Liver (tissue), 9 donors: ENCODE measurements around the gene MYO16. TPM values are rescaled to one million over a fixed set of nuclear protein-coding genes. Genes with fewer than 3 reads are reported as not detected.

ENCODE experiments used
- DNase-seq: peaks from one replicate; pipeline ENCODE4 v3.0.0-alpha.2; 2017; ENCODE audit warnings: low spot score
- H3K27ac ChIP-seq, 2 donors: one replicate each; pipeline ENCODE4 v1.7.0; 2013; ENCODE audit warnings: inconsistent platforms in 2 of 2, low read length in 2 of 2, control low read depth in 1 of 2, low read depth in 1 of 2, mild to moderate bottlenecking in 1 of 2
- H3K27me3 ChIP-seq, 4 donors: one replicate each; pipeline versions ENCODE4 v1.6.1 to v1.7.0; 2013; ENCODE audit warnings: low read length in 3 of 4, inconsistent platforms in 1 of 4, mild to moderate bottlenecking in 1 of 4, moderate library complexity in 1 of 4; ENCODE audit not compliant: control insufficient read depth in 4 of 4, insufficient read depth in 4 of 4
- H3K36me3 ChIP-seq, 4 donors: one replicate each; pipeline versions ENCODE4 v1.6.1 to v1.7.0; 2013; ENCODE audit warnings: low read length in 3 of 4, mild to moderate bottlenecking in 3 of 4, low read depth in 1 of 4, moderate library complexity in 1 of 4; ENCODE audit not compliant: control insufficient read depth in 4 of 4, insufficient read depth in 3 of 4
- H3K4me1 ChIP-seq, 4 donors: one replicate each; pipeline versions ENCODE4 v1.6.1 to v1.7.0; 2013; ENCODE audit warnings: low read length in 3 of 4, mild to moderate bottlenecking in 3 of 4, moderate library complexity in 1 of 4; ENCODE audit not compliant: control insufficient read depth in 4 of 4, insufficient read depth in 4 of 4
- H3K4me3 ChIP-seq, 3 donors: one replicate each; pipeline versions ENCODE4 v1.6.1 to v1.7.0; 2013; ENCODE audit warnings: low read length in 3 of 3, control low read depth in 1 of 3, low read depth in 1 of 3, mild to moderate bottlenecking in 1 of 3
- H3K9ac ChIP-seq, 2 donors: one replicate each; pipeline ENCODE4 v1.7.0; 2013; ENCODE audit warnings: low read length in 2 of 2, mild to moderate bottlenecking in 2 of 2, moderate library complexity in 2 of 2, control low read depth in 1 of 2, low read depth in 1 of 2
- H3K9me3 ChIP-seq, 4 donors: one replicate each; pipeline versions ENCODE4 v1.6.1 to v1.7.0; 2013; ENCODE audit warnings: low read length in 3 of 4; ENCODE audit not compliant: control insufficient read depth in 4 of 4
- ATF3 ChIP-seq: IDR thresholded peaks from 2 replicates; pipeline ENCODE4 v1.6.1; 2016; ENCODE audit warnings: antibody characterized with exemption
- CTCF ChIP-seq: fragments of 150-350 bp; IDR thresholded peaks from 2 replicates; pipeline ENCODE4 v1.5.1; 2017; ENCODE audit warnings: improper control_type of control experiment, low read depth, low read length; ENCODE audit not compliant: missing input control
- FOXA1 ChIP-seq: IDR thresholded peaks from 2 replicates; pipeline ENCODE4 v1.6.1; 2016; ENCODE audit warnings: antibody characterized with exemption
- GABPA ChIP-seq, 2 donors: IDR thresholded peaks in 1 of 2; conservative IDR thresholded peaks in 1 of 2; 2 replicates each; pipeline ENCODE4 v1.6.1; 2016; ENCODE audit warnings: antibody characterized with exemption in 2 of 2, mild to moderate bottlenecking in 1 of 2, moderate library complexity in 1 of 2
- HNF4A ChIP-seq, 2 donors: conservative IDR thresholded peaks; 2 replicates each; pipeline ENCODE4 v1.6.1; 2016; ENCODE audit warnings: antibody characterized with exemption in 2 of 2, mild to moderate bottlenecking in 2 of 2
- HNF4G ChIP-seq: IDR thresholded peaks from 2 replicates; pipeline ENCODE4 v1.6.1; 2016; ENCODE audit warnings: antibody characterized with exemption
- MAX ChIP-seq: IDR thresholded peaks from 2 replicates; pipeline ENCODE4 v1.6.1; 2016; ENCODE audit warnings: antibody characterized with exemption
- RAD21 ChIP-seq, 2 donors: IDR thresholded peaks; 2 replicates each; pipeline ENCODE4 v1.6.1; 2016; ENCODE audit warnings: antibody characterized with exemption in 2 of 2, mild to moderate bottlenecking in 2 of 2
- RXRA ChIP-seq, 2 donors: IDR thresholded peaks; 2 replicates each; pipeline ENCODE4 v1.6.1; 2017 to 2018; ENCODE audit warnings: antibody characterized with exemption in 2 of 2, mild to moderate bottlenecking in 1 of 2
- SP1 ChIP-seq: IDR thresholded peaks from 2 replicates; pipeline ENCODE4 v1.6.1; 2018; ENCODE audit warnings: antibody characterized with exemption, mild to moderate bottlenecking
- YY1 ChIP-seq: IDR thresholded peaks from 2 replicates; pipeline ENCODE4 v1.6.1; 2016; ENCODE audit warnings: antibody characterized with exemption, mild to moderate bottlenecking
- ZBTB33 ChIP-seq: IDR thresholded peaks from 2 replicates; pipeline ENCODE4 v1.6.1; 2016; ENCODE audit warnings: antibody characterized with exemption
- WGBS: extraction: QIAGEN DNeasy Blood & Tissue Kit; methylation state at CpG from one replicate; pipeline ENCODE4 v1.1.7; 2013; 5-methylcytosine and 5-hydroxymethylcytosine counted together
- polyA plus RNA-seq, 2 donors: library from polyadenylated mRNA; stranded (reverse) in 1 of 2; unstranded in 1 of 2; fragments of 200-250 nt in 1 of 2; fragments of >200 nt in 1 of 2; fragmentation: Nextera tagmentation in 1 of 2; extraction: Ambion mirVana in 1 of 2; gene quantifications; one replicate each; pipeline versions ENCODE4 v1.2.1 to v1.2.3, GENCODE V29; 2013 to 2015
- total RNA-seq, 2 donors: library from RNA; depleted of rRNA; stranded (reverse); fragments of >200 nt; gene quantifications; one replicate each; pipeline ENCODE4 v1.2.3, GENCODE V29; 2014
- donor health status: healthy.
- donor health status: healthy.
- donor health status: healthy.
- donor health status: healthy.
- donor health status: healthy.

The MYO16 gene
- total and polyA plus RNA-seq, 4 donors = 0.37 to 1.1 (median 0.68) TPM

- no peaks in the 10 kb centered on the region for H3K36me3 ChIP-seq
- H3K9ac ChIP-seq = no peak overlapping the region
- no peak for TF ChIP-seq YY1
- TF ChIP-seq HNF4G = no peak
- no peak for TF ChIP-seq ATF3
- WGBS = 85% methylated on average over 5 of the region's 5 CpGs
- no peaks in the 10 kb centered on the region for H3K27me3 ChIP-seq
- H3K4me3 ChIP-seq = no peak overlapping the region
- no peaks in the 10 kb centered on the region for H3K9me3 ChIP-seq
- no peak overlapping the region for H3K27ac ChIP-seq
- peaks cover 0 to 3% (median 0%) of the 10 kb centered on the region in 4 donors for H3K4me1 ChIP-seq
- DNase-seq = no peak
Measured at GRCh38 chr13:109233293-109233692, 603.9 kb downstream of the MYO16 start.

- Histone ChIP-seq H3K36me3 (no peaks in the 10 kb centered on the region), H3K27me3 (no peaks in the 10 kb centered on the region), H3K4me3 (no peak overlapping the region), H3K27ac (no peak overlapping the region), H3K9me3 (no peaks in the 10 kb centered on the region), H3K4me1 (no peaks in the 10 kb centered on the region), H3K9ac (no peak overlapping the region)
- TF ChIP-seq GABPA (IDR thresholded peaks at IDR 0.05 in 1 of 2, conservative IDR thresholded peaks at IDR 0.05 in 1 of 2) = no peak
- TF ChIP-seq RAD21 (IDR thresholded peaks at IDR 0.05) = no peak
- TF ChIP-seq RXRA (IDR thresholded peaks at IDR 0.05) = no peak
- no peak for DNase-seq
- WGBS = 77% methylated on average over 6 of the region's 6 CpGs
Measured at GRCh38 chr13:109235901-109236300, 606.5 kb downstream of the MYO16 start.

GRCh38 chr13:109241160-109241559, 611.7 kb downstream of the MYO16 start:
- Histone ChIP-seq H3K9me3 (no peaks in the 10 kb centered on the region), H3K27me3 (no peaks in the 10 kb centered on the region), H3K4me1 (no peaks in the 10 kb centered on the region), H3K9ac (no peak overlapping the region), H3K27ac (no peak overlapping the region), H3K36me3 (no peaks in the 10 kb centered on the region), H3K4me3 (no peak overlapping the region)
- WGBS = 91% methylated on average over 2 of the region's 2 CpGs
- TF ChIP-seq FOXA1 = no peak
- TF ChIP-seq SP1 = no peak
- no peak for TF ChIP-seq RXRA (IDR thresholded peaks at IDR 0.05)
- TF ChIP-seq HNF4G = no peak
- TF ChIP-seq RAD21 (IDR thresholded peaks at IDR 0.05) = no peak
- TF ChIP-seq ZBTB33 = no peak
- no peak for TF ChIP-seq YY1
- no peak for TF ChIP-seq MAX
- no peak for TF ChIP-seq HNF4A (conservative IDR thresholded peaks at IDR 0.05)
- no peak for TF ChIP-seq GABPA (IDR thresholded peaks at IDR 0.05 in 1 of 2, conservative IDR thresholded peaks at IDR 0.05 in 1 of 2)
- no peak for TF ChIP-seq ATF3
- TF ChIP-seq CTCF = no peak
- no peak for DNase-seq
